ENCODE data around the gene UGT1A7.
"Not testable (repeated sequence)": the region's sequence is repeated elsewhere in the genome, so short reads cannot be mapped to it uniquely, and the experiment has no call there.

The UGT1A7 gene

DNA sequence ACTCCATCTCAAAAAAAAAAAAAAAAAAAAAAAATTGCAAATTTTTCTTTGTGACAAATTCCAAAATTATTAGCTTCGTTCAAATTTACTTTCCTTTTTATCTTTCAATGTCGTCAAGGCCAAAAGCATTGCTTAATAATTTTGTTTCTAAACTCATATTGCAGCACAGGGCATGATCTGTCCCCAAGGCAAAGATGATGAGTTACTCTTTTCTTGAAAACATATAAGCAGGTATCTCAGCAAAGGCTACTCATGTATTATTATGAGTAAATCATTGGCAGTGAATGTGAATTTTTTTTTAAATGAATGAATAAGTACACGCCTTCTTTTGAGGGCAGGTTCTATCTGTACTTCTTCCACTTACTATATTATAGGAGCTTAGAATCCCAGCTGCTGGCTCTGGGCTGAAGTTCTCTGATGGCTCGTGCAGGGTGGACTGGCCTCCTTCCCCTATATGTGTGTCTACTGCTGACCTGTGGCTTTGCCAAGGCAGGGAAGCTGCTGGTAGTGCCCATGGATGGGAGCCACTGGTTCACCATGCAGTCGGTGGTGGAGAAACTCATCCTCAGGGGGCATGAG is at the start of gene UGT1A7:
TSS of gene UGT1A7 (plus strand) at position 381 of the 579 bp plus-strand sequence. CDS start at position 418, 37 bp downstream.
- DNase-seq, result no peak

DNA sequence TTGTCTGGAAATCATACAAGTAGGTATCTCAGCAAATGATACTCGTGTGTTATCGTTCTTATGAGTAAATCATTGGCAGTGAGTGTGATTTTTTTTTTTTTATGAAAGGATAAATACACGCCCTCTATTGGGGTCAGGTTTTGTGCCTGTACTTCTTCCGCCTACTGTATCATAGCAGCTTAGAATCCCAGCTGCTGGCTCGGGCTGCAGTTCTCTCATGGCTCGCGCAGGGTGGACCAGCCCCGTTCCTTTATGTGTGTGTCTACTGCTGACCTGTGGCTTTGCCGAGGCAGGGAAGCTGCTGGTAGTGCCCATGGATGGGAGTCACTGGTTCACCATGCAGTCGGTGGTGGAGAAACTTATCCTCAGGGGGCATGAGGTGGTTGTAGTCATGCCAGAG is 45.4 kb upstream of the UGT1A7 start, which contains the start of gene UGT1A10:
TSS of gene UGT1A10 (plus strand) at position 143 of the 400 bp plus-strand sequence. CDS start at position 218, 75 bp downstream.
- DNase-seq, result not testable (repeated sequence)

DNA sequence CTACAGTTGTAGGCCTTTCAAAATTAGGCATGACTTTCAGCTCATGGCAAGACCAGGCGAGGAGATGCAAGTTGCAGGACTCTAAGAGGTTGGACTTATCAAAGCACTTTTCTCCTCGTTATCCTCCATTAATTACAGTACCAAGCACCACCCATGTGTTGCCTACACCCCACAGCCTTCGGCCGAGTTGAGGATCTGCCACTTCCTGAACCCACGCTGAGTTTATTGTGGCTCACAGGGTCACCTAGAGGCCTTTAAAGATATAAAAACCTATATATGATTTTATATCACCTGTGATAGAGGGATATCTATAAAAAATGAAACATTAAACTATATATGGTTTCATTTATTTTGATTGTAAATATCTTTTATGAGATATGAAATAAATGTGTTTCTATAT is 42.9 kb upstream of the UGT1A7 start:
- no peak for DNase-seq

GRCh38 chr2:233639860-233640259 is 41.8 kb upstream of the UGT1A7 start:
- DNase-seq, result peak; percentile 5

DNA sequence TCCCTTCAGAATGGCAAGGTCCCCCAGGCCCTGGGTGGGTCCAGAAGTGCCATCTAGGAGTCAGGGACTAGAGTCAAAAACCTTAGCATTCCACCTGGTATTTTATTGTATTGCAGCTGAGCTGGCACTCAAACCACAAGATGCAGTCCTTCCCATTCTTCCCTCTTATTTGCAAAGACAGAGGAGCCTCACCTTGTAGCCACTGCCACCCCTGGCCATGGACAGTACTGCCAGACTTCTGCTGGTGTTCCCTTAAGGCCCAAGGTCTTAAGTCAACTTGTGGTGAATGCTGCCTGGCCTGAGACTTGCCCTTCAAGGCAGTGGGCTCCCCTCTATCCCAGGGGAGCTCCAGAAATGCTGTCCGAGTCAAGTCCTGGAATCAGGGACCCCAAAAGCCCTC is 38.6 kb upstream of the UGT1A7 start:
- no peak for DNase-seq

DNA sequence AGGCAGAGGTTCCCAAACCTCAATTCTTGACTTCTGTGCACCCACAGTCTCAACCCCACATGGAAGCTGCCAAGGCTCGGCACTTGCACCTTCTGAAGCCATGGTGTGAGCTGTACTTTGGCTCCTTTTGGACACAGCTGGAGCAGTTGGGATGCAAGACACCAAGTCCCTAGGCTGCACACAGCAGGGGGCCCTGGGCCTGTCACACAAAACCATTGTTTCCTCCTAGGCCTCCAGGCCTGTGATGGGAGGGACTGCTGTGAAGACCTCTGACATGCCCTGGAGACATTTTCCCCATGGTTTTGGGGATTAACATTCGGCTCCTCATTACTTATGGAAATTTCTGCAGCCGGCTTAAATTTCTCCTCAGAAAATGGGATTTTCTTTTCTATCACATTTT is 35.7 kb upstream of the UGT1A7 start:
- not testable (repeated sequence) for DNase-seq

DNA sequence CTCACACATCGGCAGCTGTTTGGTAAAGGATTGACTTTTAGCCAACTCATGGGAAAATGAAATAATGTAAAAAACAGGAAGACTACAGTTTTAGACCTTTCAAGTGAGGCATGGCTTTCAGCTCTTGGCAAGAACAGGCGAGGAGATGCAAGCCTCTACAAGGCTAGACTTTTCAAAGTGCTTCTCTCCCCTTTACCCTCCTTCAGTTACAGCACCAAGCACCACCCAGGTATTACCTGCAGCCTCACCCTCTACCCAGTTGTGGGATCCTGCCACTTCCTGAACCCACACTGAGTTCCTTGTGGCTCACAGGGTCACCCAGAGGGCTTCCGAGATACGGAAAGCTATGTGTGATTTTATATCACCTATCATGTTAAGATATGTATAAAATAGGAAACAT is 30.7 kb upstream of the UGT1A7 start:
- DNase-seq, result no peak

DNA sequence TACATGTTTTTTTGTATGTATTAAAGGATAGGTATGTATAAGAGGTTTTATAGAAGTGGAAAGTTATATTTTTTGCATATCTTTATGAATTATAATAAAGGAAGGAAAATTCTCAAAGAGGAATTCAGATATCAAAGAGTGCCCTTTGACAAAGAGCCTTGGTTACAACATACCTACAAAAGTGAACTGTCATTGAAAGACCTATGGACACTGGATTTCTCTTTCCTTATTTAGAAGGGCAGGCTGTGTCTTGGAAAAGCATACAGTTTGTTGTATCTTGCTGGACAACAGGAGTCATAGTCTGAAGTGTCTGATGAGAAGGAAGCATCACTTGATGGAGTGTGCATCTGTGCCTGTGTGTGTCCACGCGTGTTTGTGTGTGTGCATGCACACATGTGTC is 30.3 kb upstream of the UGT1A7 start:
- DNase-seq, result no peak

GRCh38 chr2:233654501-233654900 is 27.2 kb upstream of the UGT1A7 start:
- no peak for DNase-seq

DNA sequence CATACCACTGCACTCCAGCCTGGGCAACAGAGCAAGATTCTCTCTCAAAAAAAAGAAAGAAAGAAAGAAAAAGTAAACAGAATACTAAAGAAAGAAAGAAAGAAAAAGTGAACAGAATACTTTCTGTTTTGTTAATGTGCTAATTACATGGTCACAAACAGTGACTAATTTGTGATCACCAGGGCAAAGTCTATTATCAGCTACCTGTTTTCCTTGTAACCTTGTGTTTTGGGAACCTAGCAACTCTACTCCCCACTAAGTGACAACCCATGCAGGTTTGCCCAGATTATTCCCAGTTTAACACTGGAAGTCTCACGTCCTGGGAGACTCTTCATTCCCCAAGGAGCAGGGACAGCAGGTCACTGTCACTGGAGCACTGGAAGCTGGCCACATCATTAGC is 26.7 kb upstream of the UGT1A7 start:
- no peak for DNase-seq

DNA sequence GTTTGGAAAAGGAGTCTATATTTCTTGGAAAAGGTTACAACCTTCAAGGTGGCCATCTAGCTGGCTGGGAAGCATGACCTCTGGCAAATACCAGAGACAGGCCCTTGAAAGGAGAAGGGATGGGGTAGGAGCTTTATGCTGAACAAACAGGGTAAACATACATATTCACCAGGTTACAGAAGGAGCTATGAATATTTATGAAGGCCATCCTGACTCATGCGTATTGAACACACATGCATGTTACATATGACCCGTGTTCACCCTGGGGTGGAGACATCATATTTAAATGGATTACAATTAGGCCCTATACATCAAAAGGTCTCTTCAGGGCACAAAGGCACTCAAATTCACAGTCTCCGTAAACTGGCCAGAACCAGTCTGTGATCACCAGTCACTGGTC is 25.8 kb upstream of the UGT1A7 start:
- DNase-seq, result not testable (repeated sequence)

GRCh38 chr2:233656443-233656842 is 25.3 kb upstream of the UGT1A7 start:
- no peak for DNase-seq

DNA sequence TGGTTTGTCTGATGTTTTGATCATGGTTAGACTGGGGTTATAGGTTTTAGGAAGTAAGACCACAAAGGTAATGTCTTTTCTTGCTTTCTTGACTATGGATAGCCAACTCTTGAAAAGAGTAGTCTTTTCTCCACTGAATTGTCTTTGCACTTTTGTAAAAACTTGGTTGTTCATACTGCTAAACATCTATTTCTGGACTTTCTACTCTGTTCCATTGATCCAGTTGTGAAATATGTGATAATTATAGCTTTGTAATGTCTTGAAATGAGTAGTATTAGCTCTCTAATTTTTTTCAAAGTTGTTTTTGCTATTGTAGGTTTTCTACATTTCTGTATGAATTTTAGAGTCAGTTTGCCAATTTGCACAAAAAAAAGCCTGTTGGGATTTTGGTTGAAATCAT is 23.1 kb upstream of the UGT1A7 start:
- no peak for DNase-seq

DNA sequence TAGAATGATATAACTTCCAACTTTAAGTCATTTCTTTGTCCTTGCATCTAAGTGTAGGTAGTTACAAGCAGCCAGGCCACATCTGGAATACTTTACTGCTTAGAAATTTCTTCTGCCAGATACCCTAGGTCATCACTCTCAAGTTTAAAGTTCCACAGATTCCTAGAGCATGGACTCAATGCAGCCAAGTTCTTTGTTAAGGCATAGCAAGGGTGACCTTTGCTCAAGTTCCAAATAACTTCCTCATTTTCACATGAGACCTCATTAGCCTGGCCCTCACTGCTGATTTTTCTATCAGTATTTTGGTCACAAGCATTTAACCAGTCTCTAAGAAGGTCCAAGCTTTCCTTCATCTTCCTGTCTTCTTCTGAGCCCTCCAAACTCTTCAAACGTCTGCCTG is 17.8 kb upstream of the UGT1A7 start:
- no peak for DNase-seq

DNA sequence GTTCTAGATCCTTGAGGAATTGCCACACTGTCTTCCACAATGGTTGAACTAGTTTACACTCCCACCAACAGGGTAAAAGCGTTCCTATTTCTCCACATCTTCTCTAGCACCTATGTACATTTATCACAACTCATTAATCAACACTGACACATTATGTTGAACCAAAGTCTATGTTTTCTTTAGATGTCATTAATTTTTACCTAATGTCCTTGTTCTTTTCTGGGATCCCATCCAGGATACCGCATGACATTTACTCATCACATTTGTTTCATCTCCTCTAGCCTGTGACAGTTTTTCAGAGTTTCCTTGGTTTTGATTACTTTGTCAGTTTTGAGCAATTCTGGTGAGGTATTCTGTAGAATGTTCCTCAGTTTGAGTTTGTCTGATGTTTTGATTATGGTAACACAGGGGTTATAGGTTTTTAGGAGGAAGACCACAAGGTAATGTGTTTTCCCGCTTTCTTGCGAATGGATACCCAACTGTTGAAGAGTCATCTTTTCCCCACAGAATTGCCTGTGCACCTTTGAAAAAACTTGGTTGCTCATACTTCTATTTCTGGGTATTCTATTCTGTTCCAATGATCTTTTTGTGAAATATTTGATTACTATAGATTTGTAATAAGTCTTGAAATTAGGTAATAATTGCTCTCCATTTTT is 13.0 kb upstream of the UGT1A7 start:
- DNase-seq, result no peak

- no peak for DNase-seq
Observed at GRCh38 chr2:233671290-233672161, 10.2 kb upstream of the UGT1A7 start, which contains the start of gene UGT1A9. TSS of gene UGT1A9 (plus strand) at chr2:233671898. CDS start at chr2:233671935, 37 bp downstream.

DNA sequence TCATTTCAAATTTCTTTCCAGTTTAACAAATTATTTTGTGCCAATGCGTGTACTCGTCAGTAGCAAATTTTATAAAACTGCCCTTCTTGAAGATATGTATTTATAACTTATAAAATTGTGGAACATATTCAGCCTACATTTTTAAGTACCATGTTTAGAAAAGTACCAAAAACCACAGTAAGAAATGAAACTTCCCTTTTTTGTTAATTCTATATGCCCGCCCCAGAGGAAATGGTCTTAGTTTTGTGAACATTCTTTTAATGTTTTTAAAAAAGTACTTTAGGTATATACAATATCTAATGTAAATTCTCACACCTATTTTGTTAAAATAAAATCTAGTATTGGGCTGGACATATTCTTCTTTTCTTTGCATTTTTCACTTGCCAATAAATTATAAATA is 8.8 kb upstream of the UGT1A7 start:
- no peak for DNase-seq

GRCh38 chr2:233673896-233674295 is 7.8 kb upstream of the UGT1A7 start:
- no peak for DNase-seq

- DNase-seq, result no peak
Observed at GRCh38 chr2:233674314-233674713, 7.4 kb upstream of the UGT1A7 start.

DNA sequence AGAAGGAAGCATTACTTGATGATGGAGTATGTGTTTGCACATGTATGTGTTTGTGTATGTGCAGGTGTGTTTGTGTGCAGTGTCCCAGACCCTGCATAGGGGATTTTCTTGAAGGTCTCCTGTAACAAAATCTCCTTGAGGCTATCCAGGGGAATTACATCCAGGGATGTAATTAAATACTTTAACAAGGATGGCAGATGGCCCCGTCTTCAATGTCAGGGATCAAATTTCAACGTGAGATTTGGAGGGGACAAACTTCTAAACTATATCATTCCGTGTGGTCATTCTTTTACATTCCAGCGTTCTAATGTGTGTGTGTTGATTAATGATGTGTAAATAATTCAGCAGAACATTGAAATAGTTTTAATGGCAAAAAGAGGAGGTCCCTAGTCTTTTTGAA is 6.7 kb upstream of the UGT1A7 start:
- DNase-seq, result no peak

- no peak for DNase-seq
Observed at GRCh38 chr2:233676046-233676445, 5.7 kb upstream of the UGT1A7 start.

GRCh38 chr2:233679196-233679595 is 2.5 kb upstream of the UGT1A7 start:
- DNase-seq, result no peak

GRCh38 chr2:233680361-233681045 is 1.2 kb upstream of the UGT1A7 start:
- DNase-seq, result no peak

All from CD4-positive, alpha-beta T cell treated with Interleukin-21 for 1 hour (primary cell).